Erythroblast (primary cell): ENCODE results near the gene SZT2.
"Not testable (repeated sequence)": the region's sequence is repeated elsewhere in the genome, so short reads cannot be mapped to it uniquely, and the experiment has no call there.

Source experiments
- DNase-seq, 2 experiments: peaks; one replicate each; lab custom pipeline; 2025; lab: John Stamatoyannopoulos, UW
- GATA1 ChIP-seq: IDR thresholded peaks from 2 replicates; pipeline ENCODE4 v1.6.1; 2011; ENCODE audit warnings: low read depth, mild to moderate bottlenecking, control low read depth, low read length, moderate library complexity
- POLR2A ChIP-seq: IDR thresholded peaks from 2 replicates; pipeline ENCODE4 v1.6.1; 2011; ENCODE audit warnings: mild to moderate bottlenecking, low read length

The SZT2 gene

GRCh38 chr1:43392702-43393101 lies 3.0 kb downstream of the SZT2 start:
- no peak for DNase-seq
- TF ChIP-seq POLR2A (no peak), GATA1 (no peak)

- TF ChIP-seq GATA1, result no peak
- TF ChIP-seq POLR2A, result no peak
- DNase-seq, result no peak
Measured at GRCh38 chr1:43395523-43395922, 5.8 kb downstream of the SZT2 start.

GRCh38 chr1:43396059-43396458 lies 6.4 kb downstream of the SZT2 start:
- TF ChIP-seq POLR2A, result no peak
- DNase-seq, result no peak

GRCh38 chr1:43398227-43398626 lies 8.5 kb downstream of the SZT2 start:
- no peak for TF ChIP-seq POLR2A
- TF ChIP-seq GATA1, result no peak
- peak; percentile 40 to 72 for DNase-seq

- not testable (repeated sequence) for DNase-seq
Measured at GRCh38 chr1:43400441-43400840, 10.7 kb downstream of the SZT2 start.

- peak; percentile 52 to 72 for DNase-seq
- TF ChIP-seq GATA1 (no peak), POLR2A (no peak)
Measured at GRCh38 chr1:43402089-43402865, 12.6 kb downstream of the SZT2 start.

- peak in 1 of 2 experiments; percentile 15 for DNase-seq
- TF ChIP-seq POLR2A (no peak), GATA1 (no peak)
Measured at GRCh38 chr1:43404353-43404752, 14.7 kb downstream of the SZT2 start.

- peak; percentile 89 to 98 for DNase-seq
Measured at GRCh38 chr1:43405219-43405875, 15.6 kb downstream of the SZT2 start.

GRCh38 chr1:43405876-43406234 lies 16.2 kb downstream of the SZT2 start:
- TF ChIP-seq POLR2A, result no peak
- no peak for TF ChIP-seq GATA1
- DNase-seq, result no peak

More at GRCh38 chr1:43405219-43405875, 15.6 kb downstream of the SZT2 start:
- TF ChIP-seq POLR2A, result no peak
- peak; percentile 47 for TF ChIP-seq GATA1

- no peak for DNase-seq
- TF ChIP-seq GATA1 (no peak), POLR2A (no peak)
Measured at GRCh38 chr1:43410571-43410970, 20.9 kb downstream of the SZT2 start.

- not testable (repeated sequence) for DNase-seq
Measured at GRCh38 chr1:43413426-43413825, 23.7 kb downstream of the SZT2 start.

- peak; percentile 82 to 88 for DNase-seq
- no peak for TF ChIP-seq GATA1
- no peak for TF ChIP-seq POLR2A
Measured at GRCh38 chr1:43414634-43415223, 25.0 kb downstream of the SZT2 start.

- TF ChIP-seq POLR2A, result no peak
- TF ChIP-seq GATA1, result no peak
- no peak for DNase-seq
Measured at GRCh38 chr1:43415901-43416300, 26.2 kb downstream of the SZT2 start.

GRCh38 chr1:43418858-43419257 lies 29.2 kb downstream of the SZT2 start:
- no peak for TF ChIP-seq GATA1
- no peak for TF ChIP-seq POLR2A

More at GRCh38 chr1:43418858-43419257, 29.2 kb downstream of the SZT2 start:
- DNase-seq, result no peak
